Activated naive CD4-positive, alpha-beta T cell treated with Interleukin-2 at 50 U/mL for 16 hours (primary cell): ENCODE results near the gene TRAF3IP3.

Experiments
- DNase-seq: peaks from one replicate; pipeline ENCODE4 v3.0.0-alpha.2; 2020

TRAF3IP3 gene

GRCh38 chr1:209803568-209803967 lies 47.7 kb downstream of the TRAF3IP3 start:
- no peak for DNase-seq

- no peak for DNase-seq
Measured at GRCh38 chr1:209805341-209805781, 49.5 kb downstream of the TRAF3IP3 start.

GRCh38 chr1:209805875-209806760 lies 50.3 kb downstream of the TRAF3IP3 start, which contains the start of gene IRF6:
Gene IRF6 (minus strand): TSS chr1:209806142. CDS start chr1:209801413, 4,729 bp downstream.
- peak; percentile 57 for DNase-seq

GRCh38 chr1:209807509-209807908 lies 51.7 kb downstream of the TRAF3IP3 start:
- no peak for DNase-seq

- no peak for DNase-seq
Measured at GRCh38 chr1:209808059-209808581, 52.3 kb downstream of the TRAF3IP3 start.

- DNase-seq: no peak
Measured at GRCh38 chr1:209809611-209810010, 53.8 kb downstream of the TRAF3IP3 start.

GRCh38 chr1:209810783-209811182 lies 54.9 kb downstream of the TRAF3IP3 start:
- no peak for DNase-seq

GRCh38 chr1:209813902-209814301 lies 58.0 kb downstream of the TRAF3IP3 start:
- no peak for DNase-seq

GRCh38 chr1:209815490-209815889 lies 59.6 kb downstream of the TRAF3IP3 start:
- DNase-seq: no peak

GRCh38 chr1:209815931-209816341 lies 60.1 kb downstream of the TRAF3IP3 start:
- DNase-seq: no peak

- DNase-seq: no peak
Measured at GRCh38 chr1:209816923-209817322, 61.1 kb downstream of the TRAF3IP3 start.

- DNase-seq: no peak
Measured at GRCh38 chr1:209817691-209818090, 61.8 kb downstream of the TRAF3IP3 start.

- no peak for DNase-seq
Measured at GRCh38 chr1:209819058-209819457, 63.2 kb downstream of the TRAF3IP3 start.

- no peak for DNase-seq
Measured at GRCh38 chr1:209820986-209821385, 65.1 kb downstream of the TRAF3IP3 start.

GRCh38 chr1:209822706-209823105 lies 66.9 kb downstream of the TRAF3IP3 start:
- DNase-seq: no peak

- DNase-seq: peak; percentile 8
Measured at GRCh38 chr1:209823143-209824041, 67.5 kb downstream of the TRAF3IP3 start.

- DNase-seq: no peak
Measured at GRCh38 chr1:209825591-209826434, 70.0 kb downstream of the TRAF3IP3 start.

GRCh38 chr1:209827384-209828262 lies 71.8 kb downstream of the TRAF3IP3 start, which contains the start of gene UTP25:
Gene UTP25 (plus strand): TSS chr1:209827972. CDS start chr1:209828064, 92 bp downstream.
- DNase-seq: peak; percentile 94

- no peak for DNase-seq
Measured at GRCh38 chr1:209829716-209830115, 73.9 kb downstream of the TRAF3IP3 start.

GRCh38 chr1:209830722-209831121 lies 74.9 kb downstream of the TRAF3IP3 start:
- no peak for DNase-seq

GRCh38 chr1:209831615-209832014 lies 75.8 kb downstream of the TRAF3IP3 start:
- no peak for DNase-seq
